H1 (cell line): ENCODE data around the gene SRP9. TPM values are rescaled to one million over a fixed set of nuclear protein-coding genes. Genes with fewer than 3 reads are reported as not detected.

Experiments used
- CTCF ChIA-PET: fragments of 300-600 bp; sonication (Branson Sonifier 250); formaldehyde crosslinking; loops from one replicate; lab custom pipeline; 2021; ENCODE audit not compliant: partially characterized antibody; lab: Charles Lee
- POLR2A ChIA-PET: fragments of 300-600 bp; sonication (Branson Sonifier 250); formaldehyde crosslinking; loops from one replicate; lab custom pipeline; 2021; ENCODE audit warnings: inconsistent platforms; ENCODE audit not compliant: partially characterized antibody; lab: Charles Lee
- DNase-seq, 2 experiments: peaks; one replicate each; pipeline versions ENCODE4 v3.0.0 to v3.0.0-alpha.2; 2010 to 2022; ENCODE audit warnings: low spot score in 2 of 2, low read depth in 1 of 2, mixed read lengths in 1 of 2
- FAIRE-seq: peaks from 2 replicates; lab custom pipeline; 2011; peaks lifted over from hg19 to GRCh38; lab: Jason Lieb, UNC
- H2AFZ ChIP-seq: 2 replicates; pipeline ENCODE4 v1.8.1; 2012; ENCODE audit warnings: low read length, inconsistent platforms
- H2AK5ac ChIP-seq: 2 replicates; pipeline ENCODE4 v1.6.1; 2013; ENCODE audit warnings: low read depth, low read length
- H2BK120ac ChIP-seq: replicated peaks from 2 replicates; pipeline ENCODE3; 2013; ENCODE audit warnings: low read depth, low read length, inconsistent platforms
- H2BK12ac ChIP-seq: 2 replicates; pipeline ENCODE4 v1.6.1; 2013; ENCODE audit warnings: low read depth, low read length
- H2BK15ac ChIP-seq: 2 replicates; pipeline ENCODE4 v1.6.1; 2013; ENCODE audit warnings: low read length
- H2BK20ac ChIP-seq: 2 replicates; pipeline ENCODE4 v1.6.1; 2013; ENCODE audit warnings: low read length
- H2BK5ac ChIP-seq: 2 replicates; pipeline ENCODE4 v1.6.1; 2013; ENCODE audit warnings: low read depth, low read length
- H3K14ac ChIP-seq: 2 replicates; pipeline ENCODE4 v1.6.1; 2013; ENCODE audit warnings: inconsistent platforms; ENCODE audit not compliant: insufficient read length
- H3K18ac ChIP-seq: 2 replicates; pipeline ENCODE4 v1.6.1; 2013; ENCODE audit warnings: low read length; ENCODE audit errors: extremely low read depth
- H3K23ac ChIP-seq: 2 replicates; pipeline ENCODE4 v1.6.1; 2013; ENCODE audit warnings: inconsistent platforms; ENCODE audit not compliant: insufficient read length
- H3K23me2 ChIP-seq: 2 replicates; pipeline ENCODE4 v1.6.1; 2013; ENCODE audit warnings: low read depth, low read length
- H3K27ac ChIP-seq: 2 replicates; pipeline ENCODE4 v1.6.1; 2011; ENCODE audit warnings: low read depth, low read length, inconsistent platforms
- H3K27me3 ChIP-seq, 4 experiments: replicated peaks in 1 of 4; 1 replicate in 1 of 4; 2 replicates in 3 of 4; pipeline versions ENCODE4 v1.6.1 to v1.8.1; 2011 to 2013; ENCODE audit warnings: low read length in 3 of 4, mild to moderate bottlenecking in 3 of 4, inconsistent platforms in 2 of 4, mixed read lengths in 2 of 4, moderate library complexity in 1 of 4; ENCODE audit not compliant: control insufficient read depth in 3 of 4, insufficient read depth in 3 of 4; ENCODE audit errors: extremely low read depth in 1 of 4
- H3K36me3 ChIP-seq, 4 experiments: 2 replicates each; pipeline versions ENCODE4 v1.6.1 to v1.8.1; 2011 to 2013; ENCODE audit warnings: mild to moderate bottlenecking in 4 of 4, low read length in 3 of 4, moderate library complexity in 2 of 4, control low read depth in 1 of 4, inconsistent platforms in 1 of 4; ENCODE audit not compliant: insufficient read depth in 4 of 4, control insufficient read depth in 2 of 4
- H3K4ac ChIP-seq: replicated peaks from 2 replicates; pipeline ENCODE3; 2013; ENCODE audit warnings: low read length, low read depth, mixed read lengths, inconsistent platforms; ENCODE audit not compliant: insufficient read length
- H3K4me1 ChIP-seq, 4 experiments: replicated peaks in 1 of 4; 1 replicate in 1 of 4; 2 replicates in 3 of 4; pipeline versions ENCODE4 v1.6.1 to v1.8.1; 2011 to 2013; ENCODE audit warnings: low read length in 3 of 4, inconsistent platforms in 2 of 4, mixed read lengths in 1 of 4; ENCODE audit not compliant: insufficient read depth in 4 of 4, control insufficient read depth in 3 of 4
- H3K4me2 ChIP-seq, 2 experiments: 2 replicates each; pipeline versions ENCODE4 v1.6.1 to v1.8.1; 2011 to 2013; ENCODE audit warnings: low read depth in 2 of 2, low read length in 2 of 2, control low read depth in 1 of 2, inconsistent platforms in 1 of 2, mild to moderate bottlenecking in 1 of 2; ENCODE audit not compliant: insufficient read depth in 1 of 2
- H3K4me3 ChIP-seq, 4 experiments: fragments of 200-600, 300-600 bp in 1 of 4; sonication (generic), shearing (Covaris generic), sonication (Bioruptor Twin) in 1 of 4; 2 replicates each; pipeline versions ENCODE4 v1.5.1 to v1.8.1; 2011 to 2016; ENCODE audit warnings: low read length in 4 of 4, low read depth in 3 of 4, control low read depth in 2 of 4, inconsistent platforms in 2 of 4, mild to moderate bottlenecking in 2 of 4, mixed read lengths in 1 of 4, moderate library complexity in 1 of 4; ENCODE audit not compliant: insufficient read depth in 2 of 4; ENCODE audit errors: extremely low read depth in 1 of 4
- H3K56ac ChIP-seq: replicated peaks from 2 replicates; pipeline ENCODE3; 2013; ENCODE audit warnings: low read depth, mild to moderate bottlenecking, mixed read lengths, low read length, inconsistent platforms; ENCODE audit not compliant: insufficient read length
- H3K79me1 ChIP-seq: 2 replicates; pipeline ENCODE4 v1.6.1; 2013; ENCODE audit warnings: low read depth, low read length, control low read depth
- H3K79me2 ChIP-seq, 2 experiments: 2 replicates each; pipeline versions ENCODE4 v1.6.1 to v1.8.1; 2012 to 2013; ENCODE audit warnings: low read length in 2 of 2, mild to moderate bottlenecking in 2 of 2, inconsistent platforms in 1 of 2; ENCODE audit not compliant: insufficient read depth in 2 of 2, control insufficient read depth in 1 of 2
- H3K9ac ChIP-seq, 4 experiments: replicated peaks in 1 of 4; 1 replicate in 1 of 4; 2 replicates in 3 of 4; pipeline versions ENCODE4 v1.6.1 to v1.8.1; 2011 to 2013; ENCODE audit warnings: low read depth in 3 of 4, low read length in 3 of 4, control low read depth in 2 of 4, mild to moderate bottlenecking in 2 of 4, moderate library complexity in 2 of 4, inconsistent platforms in 1 of 4; ENCODE audit errors: extremely low read depth in 1 of 4
- H3K9me3 ChIP-seq, 2 experiments: 2 replicates each; pipeline versions ENCODE4 v1.6.1 to v1.8.1; 2012 to 2013; ENCODE audit warnings: mild to moderate bottlenecking in 2 of 2, moderate library complexity in 2 of 2, control low read depth in 1 of 2, inconsistent platforms in 1 of 2, low read depth in 1 of 2, low read length in 1 of 2, mixed read lengths in 1 of 2; ENCODE audit not compliant: insufficient read depth in 2 of 2
- H4K20me1 ChIP-seq, 2 experiments: replicated peaks in 1 of 2; 2 replicates each; pipeline versions ENCODE3 to v1.8.1; 2011 to 2013; ENCODE audit warnings: inconsistent platforms in 2 of 2, low read length in 2 of 2, mild to moderate bottlenecking in 1 of 2; ENCODE audit not compliant: insufficient read depth in 2 of 2, control insufficient read depth in 1 of 2
- H4K5ac ChIP-seq: 2 replicates; pipeline ENCODE4 v1.6.1; 2013; ENCODE audit warnings: low read length, low read depth, mixed read lengths, inconsistent platforms; ENCODE audit not compliant: insufficient read length
- H4K8ac ChIP-seq: 2 replicates; pipeline ENCODE4 v1.8.0; 2013; ENCODE audit warnings: mild to moderate bottlenecking, moderate library complexity, low read length, inconsistent platforms; ENCODE audit not compliant: insufficient read depth; ENCODE audit errors: extremely low read depth
- H4K91ac ChIP-seq: replicated peaks from 2 replicates; pipeline ENCODE3; 2013; ENCODE audit warnings: low read length, mixed read lengths, inconsistent platforms; ENCODE audit not compliant: insufficient read length
- CREB1 ChIP-seq: IDR thresholded peaks from 2 replicates; pipeline ENCODE4 v1.6.1; 2012; ENCODE audit warnings: inconsistent platforms
- PHF8 ChIP-seq: fragments of 200-600 bp; sonication (generic); conservative IDR thresholded peaks from 2 replicates; pipeline ENCODE4 v1.7.1; 2012; ENCODE audit warnings: low read depth, mild to moderate bottlenecking, inconsistent platforms, low read length, moderate library complexity
- POU5F1 ChIP-seq: IDR thresholded peaks from 2 replicates; pipeline ENCODE4 v1.6.1; 2011; ENCODE audit warnings: low read depth, mild to moderate bottlenecking, low read length, moderate library complexity
- SIN3A ChIP-seq, 2 experiments: IDR thresholded peaks in 1 of 2; conservative IDR thresholded peaks in 1 of 2; 2 replicates each; pipeline ENCODE4 v1.6.1; 2011 to 2012; ENCODE audit warnings: low read length in 2 of 2, improper control_type of control experiment in 1 of 2, low read depth in 1 of 2, mild to moderate bottlenecking in 1 of 2
- TCF12 ChIP-seq: IDR thresholded peaks from 2 replicates; pipeline ENCODE4 v1.6.1; 2011; ENCODE audit warnings: low read depth, mild to moderate bottlenecking, low read length
- WGBS, 2 experiments: shearing (Covaris generic) in 1 of 2; methylation state at CpG; one replicate each; pipeline versions ENCODE4 v1.1.6 to v1.1.7; 2013 to 2015; ENCODE audit warnings: low lambda C conversion rate in 2 of 2, mixed read lengths in 2 of 2, inconsistent platforms in 1 of 2, low coverage in 1 of 2, missing lambda C conversion rate in 1 of 2; ENCODE audit not compliant: insufficient replicate concordance in 2 of 2, insufficient coverage in 1 of 2, insufficient read length in 1 of 2; ENCODE audit errors: extremely low coverage in 1 of 2, missing lambda C conversion rate in 1 of 2; 5-methylcytosine and 5-hydroxymethylcytosine counted together
- polyA plus RNA-seq, 7 experiments: library from polyadenylated mRNA; depleted of rRNA in 3 of 7; stranded (reverse) in 5 of 7; unstranded in 2 of 7; fragments of >200 nt in 5 of 7; fragments of 200-250 nt in 2 of 7; gene quantifications; 1 replicate in 5 of 7; 2 replicates in 1 of 7; 4 replicates in 1 of 7; pipeline versions ENCODE4 v1.2.1 to v1.2.3, GENCODE V29; 2011 to 2013; ENCODE audit warnings: missing spikeins in 2 of 7, mixed read lengths in 2 of 7
- total RNA-seq: library from RNA; stranded (reverse); fragmentation: NEBNext Ultra II Directional; extraction: Animal tissue kit (Norgen Biotek cat#: 25700); gene quantifications from 2 replicates; pipeline ENCODE4 v1.2.1, GENCODE V29; 2021
- TF ChIP-seq, protein P1 (sequence below): IDR thresholded peaks from 2 replicates; pipeline ENCODE4 v1.6.1; 2012; ENCODE audit warnings: inconsistent platforms

SRP9 gene
- total and polyA plus RNA-seq, 2 of the 8 experiments (the other 6 are each of a cell fraction or from before 2014, with no cell fraction given): 446 to 572 TPM

DNA sequence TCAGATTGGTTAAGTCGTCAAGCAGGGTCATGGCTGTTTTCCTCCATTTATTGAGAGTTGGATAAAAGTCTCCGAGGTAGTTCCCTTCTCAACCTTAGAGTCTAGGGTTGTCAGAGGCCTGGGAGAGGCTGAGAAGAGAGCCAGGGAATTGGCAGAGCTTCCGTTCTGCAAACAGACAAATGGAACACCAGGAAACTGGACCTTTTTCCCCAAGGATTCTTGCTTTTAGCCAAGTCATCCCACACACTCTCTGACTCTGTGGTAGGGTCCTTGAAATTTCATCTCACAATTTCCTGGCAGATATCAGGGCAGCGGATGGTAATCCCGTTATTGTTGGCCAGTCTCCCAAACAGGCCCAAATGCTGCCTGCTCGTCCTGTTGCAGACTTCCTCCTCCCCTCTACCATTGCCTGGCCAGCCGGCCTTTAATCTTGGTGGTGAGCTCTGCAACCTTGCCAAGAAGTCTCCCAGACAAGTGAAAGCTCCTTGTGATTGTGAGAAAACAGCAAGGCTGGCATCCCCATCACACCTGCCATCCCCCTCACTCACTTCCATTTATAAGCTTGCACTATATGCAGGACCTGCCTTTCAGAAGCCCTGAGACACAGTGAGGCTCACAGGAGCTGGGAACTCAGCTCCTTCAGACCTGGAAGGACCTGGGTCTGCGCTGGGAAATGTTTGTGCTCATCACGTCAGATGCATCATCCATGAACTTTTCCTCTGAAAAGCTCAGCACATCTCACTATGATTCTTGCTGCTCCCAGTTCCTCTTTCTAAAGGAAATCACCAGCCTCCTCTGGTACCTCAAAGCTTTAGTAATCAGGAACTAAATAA is 13.7 kb upstream of the SRP9 start:
- H2BK12ac ChIP-seq: no peak overlapping the region; the same call in 1 of the 2 replicates
- 0 out of 2 replicates have a peak overlapping the region, but pooled peaks have one; percentile 37 for H2BK15ac ChIP-seq
- H2AFZ ChIP-seq: no peak overlapping the region
- H2BK5ac ChIP-seq: peak overlapping the region; percentile 1; the same call in 1 of the 2 replicates
- no peak overlapping the region for H3K4me3 ChIP-seq
- ChIA-PET POLR2A (interaction anchor here (2.1 kb wide), 1 partner anchor 15 kb away, joined by 16 read pairs; the partner anchor contains the start of gene SRP9), CTCF (interaction anchor here (0.9 to 2.5 kb wide), 20 partner anchors 8 to 289 kb away, joined by 3 to 11 read pairs (median 4); partner anchors contain the start of gene SRP9)
- H3K4me2 ChIP-seq: no peak overlapping the region
- H4K5ac ChIP-seq: no peak overlapping the region
- H2BK20ac ChIP-seq: no peak overlapping the region
- H3K18ac ChIP-seq: no peak overlapping the region
- peaks cover 0 to 15% (median 12%) of the 10 kb centered on the region in 4 experiments; a peak in 6 of 7 replicates for H3K4me1 ChIP-seq
- no peak overlapping the region for H2BK120ac ChIP-seq
- no peak overlapping the region for H2AK5ac ChIP-seq
- FAIRE-seq (no peak), DNase-seq (no peak)
- H3K36me3 ChIP-seq: no peaks in the 10 kb centered on the region
- no peaks in the 10 kb centered on the region for H3K23me2 ChIP-seq
- no peak overlapping the region for H3K27ac ChIP-seq
- no peak overlapping the region for H3K9ac ChIP-seq
- no peak overlapping the region for H3K14ac ChIP-seq
- H3K79me2 ChIP-seq: no peaks in the 10 kb centered on the region
- H3K79me1 ChIP-seq: no peaks in the 10 kb centered on the region
- no peak overlapping the region for H3K23ac ChIP-seq
- H3K56ac ChIP-seq: no peak overlapping the region
- no peaks in the 10 kb centered on the region for H3K9me3 ChIP-seq
- no peaks in the 10 kb centered on the region; a peak in 1 of 7 replicates for H3K27me3 ChIP-seq
- H3K4ac ChIP-seq: no peak overlapping the region
- WGBS, 2 experiments: 82% methylated on average over 9 of the region's 9 CpGs; no CpG with 5 or more reads in 1 of the 2 experiments
- H4K20me1 ChIP-seq: no peaks in the 10 kb centered on the region
- no peak overlapping the region for H4K8ac ChIP-seq
- no peak overlapping the region for H4K91ac ChIP-seq
- TF ChIP-seq TCF12 (no peak), POU5F1 (no peak), SIN3A (conservative IDR thresholded peaks at IDR 0.05 in 1 of 2, IDR thresholded peaks at IDR 0.05 in 1 of 2; ENCODE audit: low read depth in 1 of 2, low read length in 2 of 2) (no peak), CREB1 (no peak), PHF8 (no peak)
- TF ChIP-seq, protein P1, sequence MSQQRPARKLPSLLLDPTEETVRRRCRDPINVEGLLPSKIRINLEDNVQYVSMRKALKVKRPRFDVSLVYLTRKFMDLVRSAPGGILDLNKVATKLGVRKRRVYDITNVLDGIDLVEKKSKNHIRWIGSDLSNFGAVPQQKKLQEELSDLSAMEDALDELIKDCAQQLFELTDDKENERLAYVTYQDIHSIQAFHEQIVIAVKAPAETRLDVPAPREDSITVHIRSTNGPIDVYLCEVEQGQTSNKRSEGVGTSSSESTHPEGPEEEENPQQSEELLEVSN: no peak
